H1 (cell line): ENCODE measurements around the gene DIAPH2. TPM values are rescaled to one million over a fixed set of nuclear protein-coding genes. Genes with fewer than 3 reads are reported as not detected.

Experiments
- CTCF ChIA-PET: fragments of 300-600 bp; sonication (Branson Sonifier 250); formaldehyde crosslinking; loops from one replicate; lab custom pipeline; 2021; ENCODE audit not compliant: partially characterized antibody; lab: Charles Lee
- POLR2A ChIA-PET: fragments of 300-600 bp; sonication (Branson Sonifier 250); formaldehyde crosslinking; loops from one replicate; lab custom pipeline; 2021; ENCODE audit warnings: inconsistent platforms; ENCODE audit not compliant: partially characterized antibody; lab: Charles Lee
- DNase-seq, 2 experiments: peaks; one replicate each; pipeline versions ENCODE4 v3.0.0 to v3.0.0-alpha.2; 2010 to 2022; ENCODE audit warnings: low spot score in 2 of 2, low read depth in 1 of 2, mixed read lengths in 1 of 2
- FAIRE-seq: peaks from 2 replicates; lab custom pipeline; 2011; peaks lifted over from hg19 to GRCh38; lab: Jason Lieb, UNC
- H2AFZ ChIP-seq: 2 replicates; pipeline ENCODE4 v1.8.1; 2012; ENCODE audit warnings: low read length, inconsistent platforms
- H2AK5ac ChIP-seq: 2 replicates; pipeline ENCODE4 v1.6.1; 2013; ENCODE audit warnings: low read depth, low read length
- H2BK120ac ChIP-seq: replicated peaks from 2 replicates; pipeline ENCODE3; 2013; ENCODE audit warnings: low read depth, low read length, inconsistent platforms
- H2BK12ac ChIP-seq: 2 replicates; pipeline ENCODE4 v1.6.1; 2013; ENCODE audit warnings: low read depth, low read length
- H2BK15ac ChIP-seq: 2 replicates; pipeline ENCODE4 v1.6.1; 2013; ENCODE audit warnings: low read length
- H2BK20ac ChIP-seq: 2 replicates; pipeline ENCODE4 v1.6.1; 2013; ENCODE audit warnings: low read length
- H2BK5ac ChIP-seq: 2 replicates; pipeline ENCODE4 v1.6.1; 2013; ENCODE audit warnings: low read depth, low read length
- H3K14ac ChIP-seq: 2 replicates; pipeline ENCODE4 v1.6.1; 2013; ENCODE audit warnings: inconsistent platforms; ENCODE audit not compliant: insufficient read length
- H3K18ac ChIP-seq: 2 replicates; pipeline ENCODE4 v1.6.1; 2013; ENCODE audit warnings: low read length; ENCODE audit errors: extremely low read depth
- H3K23ac ChIP-seq: 2 replicates; pipeline ENCODE4 v1.6.1; 2013; ENCODE audit warnings: inconsistent platforms; ENCODE audit not compliant: insufficient read length
- H3K23me2 ChIP-seq: 2 replicates; pipeline ENCODE4 v1.6.1; 2013; ENCODE audit warnings: low read depth, low read length
- H3K27ac ChIP-seq: 2 replicates; pipeline ENCODE4 v1.6.1; 2011; ENCODE audit warnings: low read depth, low read length, inconsistent platforms
- H3K27me3 ChIP-seq, 4 experiments: replicated peaks in 1 of 4; 1 replicate in 1 of 4; 2 replicates in 3 of 4; pipeline versions ENCODE4 v1.6.1 to v1.8.1; 2011 to 2013; ENCODE audit warnings: low read length in 3 of 4, mild to moderate bottlenecking in 3 of 4, inconsistent platforms in 2 of 4, mixed read lengths in 2 of 4, moderate library complexity in 1 of 4; ENCODE audit not compliant: control insufficient read depth in 3 of 4, insufficient read depth in 3 of 4; ENCODE audit errors: extremely low read depth in 1 of 4
- H3K36me3 ChIP-seq, 4 experiments: 2 replicates each; pipeline versions ENCODE4 v1.6.1 to v1.8.1; 2011 to 2013; ENCODE audit warnings: mild to moderate bottlenecking in 4 of 4, low read length in 3 of 4, moderate library complexity in 2 of 4, control low read depth in 1 of 4, inconsistent platforms in 1 of 4; ENCODE audit not compliant: insufficient read depth in 4 of 4, control insufficient read depth in 2 of 4
- H3K4ac ChIP-seq: replicated peaks from 2 replicates; pipeline ENCODE3; 2013; ENCODE audit warnings: low read length, low read depth, mixed read lengths, inconsistent platforms; ENCODE audit not compliant: insufficient read length
- H3K4me1 ChIP-seq, 4 experiments: replicated peaks in 1 of 4; 1 replicate in 1 of 4; 2 replicates in 3 of 4; pipeline versions ENCODE4 v1.6.1 to v1.8.1; 2011 to 2013; ENCODE audit warnings: low read length in 3 of 4, inconsistent platforms in 2 of 4, mixed read lengths in 1 of 4; ENCODE audit not compliant: insufficient read depth in 4 of 4, control insufficient read depth in 3 of 4
- H3K4me2 ChIP-seq, 2 experiments: 2 replicates each; pipeline versions ENCODE4 v1.6.1 to v1.8.1; 2011 to 2013; ENCODE audit warnings: low read depth in 2 of 2, low read length in 2 of 2, control low read depth in 1 of 2, inconsistent platforms in 1 of 2, mild to moderate bottlenecking in 1 of 2; ENCODE audit not compliant: insufficient read depth in 1 of 2
- H3K4me3 ChIP-seq, 4 experiments: fragments of 200-600, 300-600 bp in 1 of 4; sonication (generic), shearing (Covaris generic), sonication (Bioruptor Twin) in 1 of 4; 2 replicates each; pipeline versions ENCODE4 v1.5.1 to v1.8.1; 2011 to 2016; ENCODE audit warnings: low read length in 4 of 4, low read depth in 3 of 4, control low read depth in 2 of 4, inconsistent platforms in 2 of 4, mild to moderate bottlenecking in 2 of 4, mixed read lengths in 1 of 4, moderate library complexity in 1 of 4; ENCODE audit not compliant: insufficient read depth in 2 of 4; ENCODE audit errors: extremely low read depth in 1 of 4
- H3K56ac ChIP-seq: replicated peaks from 2 replicates; pipeline ENCODE3; 2013; ENCODE audit warnings: low read depth, mild to moderate bottlenecking, mixed read lengths, low read length, inconsistent platforms; ENCODE audit not compliant: insufficient read length
- H3K79me1 ChIP-seq: 2 replicates; pipeline ENCODE4 v1.6.1; 2013; ENCODE audit warnings: low read depth, low read length, control low read depth
- H3K79me2 ChIP-seq, 2 experiments: 2 replicates each; pipeline versions ENCODE4 v1.6.1 to v1.8.1; 2012 to 2013; ENCODE audit warnings: low read length in 2 of 2, mild to moderate bottlenecking in 2 of 2, inconsistent platforms in 1 of 2; ENCODE audit not compliant: insufficient read depth in 2 of 2, control insufficient read depth in 1 of 2
- H3K9ac ChIP-seq, 4 experiments: replicated peaks in 1 of 4; 1 replicate in 1 of 4; 2 replicates in 3 of 4; pipeline versions ENCODE4 v1.6.1 to v1.8.1; 2011 to 2013; ENCODE audit warnings: low read depth in 3 of 4, low read length in 3 of 4, control low read depth in 2 of 4, mild to moderate bottlenecking in 2 of 4, moderate library complexity in 2 of 4, inconsistent platforms in 1 of 4; ENCODE audit errors: extremely low read depth in 1 of 4
- H3K9me3 ChIP-seq, 2 experiments: 2 replicates each; pipeline versions ENCODE4 v1.6.1 to v1.8.1; 2012 to 2013; ENCODE audit warnings: mild to moderate bottlenecking in 2 of 2, moderate library complexity in 2 of 2, control low read depth in 1 of 2, inconsistent platforms in 1 of 2, low read depth in 1 of 2, low read length in 1 of 2, mixed read lengths in 1 of 2; ENCODE audit not compliant: insufficient read depth in 2 of 2
- H4K20me1 ChIP-seq, 2 experiments: replicated peaks in 1 of 2; 2 replicates each; pipeline versions ENCODE3 to v1.8.1; 2011 to 2013; ENCODE audit warnings: inconsistent platforms in 2 of 2, low read length in 2 of 2, mild to moderate bottlenecking in 1 of 2; ENCODE audit not compliant: insufficient read depth in 2 of 2, control insufficient read depth in 1 of 2
- H4K5ac ChIP-seq: 2 replicates; pipeline ENCODE4 v1.6.1; 2013; ENCODE audit warnings: low read length, low read depth, mixed read lengths, inconsistent platforms; ENCODE audit not compliant: insufficient read length
- H4K8ac ChIP-seq: 2 replicates; pipeline ENCODE4 v1.8.0; 2013; ENCODE audit warnings: mild to moderate bottlenecking, moderate library complexity, low read length, inconsistent platforms; ENCODE audit not compliant: insufficient read depth; ENCODE audit errors: extremely low read depth
- H4K91ac ChIP-seq: replicated peaks from 2 replicates; pipeline ENCODE3; 2013; ENCODE audit warnings: low read length, mixed read lengths, inconsistent platforms; ENCODE audit not compliant: insufficient read length
- CBX5 ChIP-seq: fragments of 300-800, 300-1000 bp; sonication (generic); IDR thresholded peaks from 2 replicates; pipeline ENCODE4 v1.7.1; 2016; ENCODE audit warnings: antibody characterized with exemption, low read length, low read depth
- CEBPB ChIP-seq: IDR thresholded peaks from 2 replicates; pipeline ENCODE4 v1.6.1; 2012; ENCODE audit warnings: low read depth, low read length
- CHD2 ChIP-seq: IDR thresholded peaks from 2 replicates; pipeline ENCODE4 v1.6.1; 2012; ENCODE audit warnings: low read length, improper control_type of control experiment
- EGR1 ChIP-seq: IDR thresholded peaks from 2 replicates; pipeline ENCODE4 v1.6.1; 2011; ENCODE audit warnings: low read depth, low read length, borderline replicate concordance
- EZH2 ChIP-seq: fragments of 200-600 bp; sonication (generic); IDR thresholded peaks from 2 replicates; pipeline ENCODE4 v1.7.1; 2012; ENCODE audit warnings: low read depth, mild to moderate bottlenecking, moderate library complexity, low read length, inconsistent platforms; ENCODE audit not compliant: severe bottlenecking
- FOSL1 ChIP-seq: IDR thresholded peaks from 2 replicates; pipeline ENCODE4 v1.6.1; 2011; ENCODE audit warnings: mild to moderate bottlenecking, low read depth, low read length, moderate library complexity; ENCODE audit not compliant: insufficient read depth
- HDAC2 ChIP-seq, 2 experiments: fragments of 300-600 bp in 1 of 2; sonication (generic) in 1 of 2; IDR thresholded peaks; 2 replicates each; pipeline ENCODE4 v1.6.1; 2011 to 2012; ENCODE audit warnings: low read depth in 2 of 2, low read length in 2 of 2, mild to moderate bottlenecking in 2 of 2, moderate library complexity in 2 of 2, borderline replicate concordance in 1 of 2, inconsistent platforms in 1 of 2
- JUN ChIP-seq: IDR thresholded peaks from 2 replicates; pipeline ENCODE4 v1.6.1; 2011; ENCODE audit warnings: low read depth, mild to moderate bottlenecking, improper control_type of control experiment, low read length
- MAFK ChIP-seq: IDR thresholded peaks from 2 replicates; pipeline ENCODE4 v1.6.1; 2012; ENCODE audit warnings: low read depth, mild to moderate bottlenecking, improper control_type of control experiment, low read length
- SIN3A ChIP-seq, 2 experiments: IDR thresholded peaks in 1 of 2; conservative IDR thresholded peaks in 1 of 2; 2 replicates each; pipeline ENCODE4 v1.6.1; 2011 to 2012; ENCODE audit warnings: low read length in 2 of 2, improper control_type of control experiment in 1 of 2, low read depth in 1 of 2, mild to moderate bottlenecking in 1 of 2
- WGBS, 2 experiments: shearing (Covaris generic) in 1 of 2; methylation state at CpG; one replicate each; pipeline versions ENCODE4 v1.1.6 to v1.1.7; 2013 to 2015; ENCODE audit warnings: low lambda C conversion rate in 2 of 2, mixed read lengths in 2 of 2, inconsistent platforms in 1 of 2, low coverage in 1 of 2, missing lambda C conversion rate in 1 of 2; ENCODE audit not compliant: insufficient replicate concordance in 2 of 2, insufficient coverage in 1 of 2, insufficient read length in 1 of 2; ENCODE audit errors: extremely low coverage in 1 of 2, missing lambda C conversion rate in 1 of 2; 5-methylcytosine and 5-hydroxymethylcytosine counted together
- polyA plus RNA-seq, 7 experiments: library from polyadenylated mRNA; depleted of rRNA in 3 of 7; stranded (reverse) in 5 of 7; unstranded in 2 of 7; fragments of >200 nt in 5 of 7; fragments of 200-250 nt in 2 of 7; gene quantifications; 1 replicate in 5 of 7; 2 replicates in 1 of 7; 4 replicates in 1 of 7; pipeline versions ENCODE4 v1.2.1 to v1.2.3, GENCODE V29; 2011 to 2013; ENCODE audit warnings: missing spikeins in 2 of 7, mixed read lengths in 2 of 7
- total RNA-seq: library from RNA; stranded (reverse); fragmentation: NEBNext Ultra II Directional; extraction: Animal tissue kit (Norgen Biotek cat#: 25700); gene quantifications from 2 replicates; pipeline ENCODE4 v1.2.1, GENCODE V29; 2021
- TF ChIP-seq, protein P1 (sequence below): IDR thresholded peaks from 2 replicates; pipeline ENCODE4 v1.6.1; 2011; ENCODE audit warnings: low read length, improper control_type of control experiment
- TF ChIP-seq, protein P2 (sequence below): IDR thresholded peaks from 2 replicates; pipeline ENCODE4 v1.6.1; 2012; ENCODE audit warnings: inconsistent platforms

DIAPH2 gene
- total and polyA plus RNA-seq, 2 of the 8 experiments (the other 6 are each of a cell fraction or from before 2014, with no cell fraction given), result 4.4 to 24.3 TPM

DNA sequence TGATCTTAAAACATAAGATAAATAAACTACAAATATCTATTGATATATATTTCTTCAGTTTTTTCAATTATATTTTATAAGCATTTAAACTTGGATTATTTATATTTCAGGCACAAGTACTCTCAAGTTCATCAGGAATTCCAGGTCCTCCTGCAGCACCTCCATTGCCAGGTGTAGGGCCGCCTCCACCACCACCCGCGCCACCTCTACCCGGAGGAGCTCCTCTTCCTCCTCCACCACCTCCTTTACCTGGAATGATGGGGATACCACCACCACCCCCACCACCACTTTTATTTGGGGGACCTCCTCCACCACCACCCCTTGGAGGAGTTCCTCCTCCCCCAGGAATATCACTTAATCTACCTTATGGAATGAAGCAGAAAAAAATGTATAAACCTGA lies 273.1 kb downstream of the DIAPH2 start:
- Histone ChIP-seq H3K4ac (no peak overlapping the region), H2BK12ac (no peak overlapping the region), H3K36me3 (peaks cover 0 to 12% (median 0%) of the 10 kb centered on the region in 4 experiments; a peak in 1 of 8 replicates), H3K4me2 (no peak overlapping the region), H2AFZ (no peak overlapping the region), H2BK20ac (no peak overlapping the region), H4K91ac (no peak overlapping the region), H3K23ac (no peak overlapping the region), H3K79me2 (no peaks in the 10 kb centered on the region), H2BK15ac (no peak overlapping the region), H4K5ac (no peak overlapping the region), H3K9me3 (peaks cover 0 to 6% of the 10 kb centered on the region in 2 experiments; a peak in 2 of 4 replicates), H3K4me1 (no peaks in the 10 kb centered on the region), H3K9ac (no peak overlapping the region), H3K79me1 (no peaks in the 10 kb centered on the region), H3K56ac (no peak overlapping the region), H3K4me3 (no peak overlapping the region), H4K8ac (no peak overlapping the region), H3K27ac (no peak overlapping the region), H3K23me2 (no peaks in the 10 kb centered on the region), H4K20me1 (no peaks in the 10 kb centered on the region), H2BK120ac (no peak overlapping the region), H2AK5ac (no peak overlapping the region), H3K27me3 (no peaks in the 10 kb centered on the region), H3K18ac (no peak overlapping the region), H2BK5ac (no peak overlapping the region), H3K14ac (no peak overlapping the region)
- TF ChIP-seq, protein P1, sequence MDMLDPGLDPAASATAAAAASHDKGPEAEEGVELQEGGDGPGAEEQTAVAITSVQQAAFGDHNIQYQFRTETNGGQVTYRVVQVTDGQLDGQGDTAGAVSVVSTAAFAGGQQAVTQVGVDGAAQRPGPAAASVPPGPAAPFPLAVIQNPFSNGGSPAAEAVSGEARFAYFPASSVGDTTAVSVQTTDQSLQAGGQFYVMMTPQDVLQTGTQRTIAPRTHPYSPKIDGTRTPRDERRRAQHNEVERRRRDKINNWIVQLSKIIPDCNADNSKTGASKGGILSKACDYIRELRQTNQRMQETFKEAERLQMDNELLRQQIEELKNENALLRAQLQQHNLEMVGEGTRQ, result no peak
- no peak for TF ChIP-seq MAFK
- TF ChIP-seq, protein P2, sequence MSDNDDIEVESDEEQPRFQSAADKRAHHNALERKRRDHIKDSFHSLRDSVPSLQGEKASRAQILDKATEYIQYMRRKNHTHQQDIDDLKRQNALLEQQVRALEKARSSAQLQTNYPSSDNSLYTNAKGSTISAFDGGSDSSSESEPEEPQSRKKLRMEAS, result no peak
- no peak for TF ChIP-seq EGR1
- TF ChIP-seq JUN, result no peak
- no peak for TF ChIP-seq CHD2
- TF ChIP-seq CEBPB, result no peak
- no peak for TF ChIP-seq CBX5
- TF ChIP-seq SIN3A (conservative IDR thresholded peaks at IDR 0.05 in 1 of 2, IDR thresholded peaks at IDR 0.05 in 1 of 2; ENCODE audit: low read depth in 1 of 2, low read length in 2 of 2), result no peak
- no peak for TF ChIP-seq FOSL1
- no peak for TF ChIP-seq HDAC2 (IDR thresholded peaks at IDR 0.05; ENCODE audit: borderline replicate concordance in 1 of 2, low read depth in 2 of 2, low read length in 2 of 2)
- no peak for TF ChIP-seq EZH2
- no peak for DNase-seq
- no peak for FAIRE-seq
- ChIA-PET POLR2A (no interaction called here), CTCF (no interaction called here)
- no CpG with 5 or more reads among the region's 4 CpGs for WGBS, 2 experiments
